Neural cell (in vitro differentiated cells): ENCODE measurements around the gene DHX34. TPM values are rescaled to one million over a fixed set of nuclear protein-coding genes. Genes with fewer than 3 reads are reported as not detected.

ENCODE experiments used
- H2AFZ ChIP-seq: fragments of 200-600, 300-800 bp; sonication (generic), shearing (Covaris generic); 2 replicates; pipeline ENCODE4 v1.6.0; 2014; ENCODE audit warnings: low read depth, mild to moderate bottlenecking, antibody characterized with exemption, low read length, moderate library complexity
- H3F3A ChIP-seq: fragments of 200-600 bp; shearing (Covaris generic); 2 replicates; pipeline ENCODE4 v1.6.1; 2016; ENCODE audit warnings: mild to moderate bottlenecking, moderate library complexity, mixed read lengths, antibody characterized with exemption, low read length; ENCODE audit not compliant: insufficient read depth, poor library complexity, severe bottlenecking
- H3K27ac ChIP-seq: fragments of 200-600, 300-800 bp; sonication (generic), shearing (Covaris generic); 2 replicates; pipeline ENCODE4 v1.5.1; 2014; ENCODE audit warnings: mild to moderate bottlenecking, low read length, moderate library complexity
- H3K27me3 ChIP-seq: fragments of 300-800, 200-600 bp; sonication (generic), shearing (Covaris generic); 2 replicates; pipeline ENCODE4 v1.6.0; 2014; ENCODE audit warnings: mild to moderate bottlenecking, low read depth, low read length, moderate library complexity; ENCODE audit not compliant: insufficient read depth
- H3K36me3 ChIP-seq: fragments of 300-800, 200-600 bp; sonication (generic), shearing (Covaris generic); 2 replicates; pipeline ENCODE4 v1.5.1; 2014; ENCODE audit warnings: mild to moderate bottlenecking, antibody characterized with exemption, low read length, moderate library complexity; ENCODE audit not compliant: insufficient read depth
- H3K4me2 ChIP-seq: fragments of 300-800, 200-600 bp; sonication (generic), shearing (Covaris generic); 2 replicates; pipeline ENCODE4 v1.6.0; 2014; ENCODE audit warnings: mild to moderate bottlenecking, low read length
- H3K4me3 ChIP-seq: fragments of 300-800, 200-600 bp; sonication (generic), shearing (Covaris generic); 2 replicates; pipeline ENCODE4 v1.5.1; 2014; ENCODE audit warnings: mild to moderate bottlenecking, low read length, moderate library complexity
- H3K79me2 ChIP-seq: fragments of 200-600 bp; shearing (Covaris generic); replicated peaks from 2 replicates; pipeline ENCODE4 v1.6.0; 2014; ENCODE audit warnings: mild to moderate bottlenecking, low read length, moderate library complexity; ENCODE audit not compliant: insufficient read depth
- H3K9ac ChIP-seq: fragments of 300-800, 200-600 bp; sonication (generic), shearing (Covaris generic); 2 replicates; pipeline ENCODE4 v1.6.1; 2016; ENCODE audit warnings: mild to moderate bottlenecking, low read length, mixed read lengths
- H3K9me2 ChIP-seq: fragments of 200-600 bp; shearing (Covaris generic); 2 replicates; pipeline ENCODE4 v1.6.1; 2016; ENCODE audit warnings: mild to moderate bottlenecking, low read length, mixed read lengths; ENCODE audit not compliant: insufficient read depth
- H3K9me3 ChIP-seq: fragments of 200-600, 300-800 bp; sonication (generic), shearing (Covaris generic); 2 replicates; pipeline ENCODE4 v1.6.1; 2016; ENCODE audit warnings: mild to moderate bottlenecking, mixed run types, low read length, moderate library complexity, mixed read lengths
- H4K20me1 ChIP-seq: fragments of 200-600 bp; shearing (Covaris generic); 2 replicates; pipeline ENCODE4 v1.6.1; 2016; ENCODE audit warnings: mild to moderate bottlenecking, mixed run types; ENCODE audit not compliant: insufficient read depth
- EP300 ChIP-seq: fragments of 450-650 bp; conservative IDR thresholded peaks from 2 replicates; pipeline ENCODE4 v1.6.1; 2014; ENCODE audit warnings: antibody characterized with exemption, mild to moderate bottlenecking, moderate library complexity; ENCODE audit not compliant: poor library complexity, severe bottlenecking
- EZH2 ChIP-seq: fragments of 200-600, 300-800 bp; shearing (Covaris generic), sonication (generic); IDR thresholded peaks from 2 replicates; pipeline ENCODE4 v1.6.1; 2014; ENCODE audit warnings: antibody characterized with exemption, low read length, borderline replicate concordance, mild to moderate bottlenecking; ENCODE audit not compliant: insufficient read depth, poor library complexity, severe bottlenecking
- MXI1 ChIP-seq: fragments of 450-650 bp; conservative IDR thresholded peaks from 2 replicates; pipeline ENCODE4 v1.6.1; 2014; ENCODE audit warnings: antibody characterized with exemption, mild to moderate bottlenecking; ENCODE audit not compliant: poor library complexity, severe bottlenecking
- POLR2AphosphoS5 ChIP-seq: IDR thresholded peaks from 2 replicates; pipeline ENCODE4 v1.6.1; 2012
- RAD21 ChIP-seq: fragments of 450-650 bp; conservative IDR thresholded peaks from 2 replicates; pipeline ENCODE4 v1.6.1; 2014; ENCODE audit warnings: antibody characterized with exemption, mild to moderate bottlenecking, moderate library complexity
- REST ChIP-seq: IDR thresholded peaks from 2 replicates; pipeline ENCODE4 v1.6.1; 2012; ENCODE audit warnings: borderline replicate concordance
- SMC3 ChIP-seq: fragments of 450-650 bp; conservative IDR thresholded peaks from 2 replicates; pipeline ENCODE4 v1.6.1; 2014; ENCODE audit warnings: antibody characterized with exemption, mild to moderate bottlenecking, moderate library complexity; ENCODE audit not compliant: poor library complexity
- TAF1 ChIP-seq: IDR thresholded peaks from 2 replicates; pipeline ENCODE4 v1.6.1; 2012; ENCODE audit warnings: low read depth
- polyA plus RNA-seq: library from polyadenylated mRNA; depleted of rRNA; stranded (reverse); fragments of >200 nt; gene quantifications from 2 replicates; pipeline ENCODE4 v1.2.3, GENCODE V29; 2014
- TF ChIP-seq, protein P1 (sequence below): fragments of 450-650 bp; IDR thresholded peaks from 2 replicates; pipeline ENCODE4 v1.5.1; 2014; ENCODE audit warnings: antibody characterized with exemption, mild to moderate bottlenecking, moderate library complexity; ENCODE audit not compliant: poor library complexity, severe bottlenecking

The DHX34 gene
- polyA plus RNA-seq, 1 donor from 2014 or later: 11.7 TPM

DNA sequence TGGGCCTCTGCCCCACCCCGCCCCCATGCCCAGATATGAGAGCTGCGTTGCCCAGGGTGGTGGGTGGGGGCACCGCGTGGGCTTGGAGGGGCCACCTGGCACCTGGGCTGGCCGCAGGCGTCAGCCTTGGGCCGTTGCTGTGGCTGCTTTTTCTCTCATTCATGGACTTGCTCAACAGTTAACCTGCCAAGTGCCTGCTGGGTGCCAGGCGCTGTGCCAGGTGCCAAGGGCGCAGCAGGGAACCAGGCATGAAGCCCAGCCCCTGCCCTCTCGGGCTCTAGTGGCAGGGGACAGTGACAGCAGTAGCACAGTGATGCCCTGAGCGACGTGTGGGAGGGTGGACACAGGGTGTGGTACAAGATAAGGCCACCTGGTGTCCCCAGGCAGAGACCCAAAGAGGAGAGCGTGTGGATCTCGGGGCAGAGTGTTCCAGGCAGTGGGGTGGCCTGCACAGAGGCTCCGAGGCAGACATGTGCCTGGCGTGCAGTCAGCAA lies 28.1 kb downstream of the DHX34 start:
- Histone ChIP-seq H3K9me3 (no peaks in the 10 kb centered on the region), H3K79me2 (no peaks in the 10 kb centered on the region), H3K27ac (no peak overlapping the region), H3K9ac (no peak overlapping the region), H3K4me3 (no peak overlapping the region), H3K36me3 (no peaks in the 10 kb centered on the region), H3K27me3 (no peaks in the 10 kb centered on the region), H3F3A (no peaks in the 10 kb centered on the region), H3K9me2 (no peaks in the 10 kb centered on the region), H4K20me1 (no peaks in the 10 kb centered on the region), H3K4me2 (no peak overlapping the region), H2AFZ (no peak overlapping the region)
- TF ChIP-seq TAF1 (no peak), SMC3 (no peak), REST (no peak), EP300 (no peak), POLR2AphosphoS5 (no peak), RAD21 (no peak), MXI1 (no peak), EZH2 (no peak)
- TF ChIP-seq, protein P1, sequence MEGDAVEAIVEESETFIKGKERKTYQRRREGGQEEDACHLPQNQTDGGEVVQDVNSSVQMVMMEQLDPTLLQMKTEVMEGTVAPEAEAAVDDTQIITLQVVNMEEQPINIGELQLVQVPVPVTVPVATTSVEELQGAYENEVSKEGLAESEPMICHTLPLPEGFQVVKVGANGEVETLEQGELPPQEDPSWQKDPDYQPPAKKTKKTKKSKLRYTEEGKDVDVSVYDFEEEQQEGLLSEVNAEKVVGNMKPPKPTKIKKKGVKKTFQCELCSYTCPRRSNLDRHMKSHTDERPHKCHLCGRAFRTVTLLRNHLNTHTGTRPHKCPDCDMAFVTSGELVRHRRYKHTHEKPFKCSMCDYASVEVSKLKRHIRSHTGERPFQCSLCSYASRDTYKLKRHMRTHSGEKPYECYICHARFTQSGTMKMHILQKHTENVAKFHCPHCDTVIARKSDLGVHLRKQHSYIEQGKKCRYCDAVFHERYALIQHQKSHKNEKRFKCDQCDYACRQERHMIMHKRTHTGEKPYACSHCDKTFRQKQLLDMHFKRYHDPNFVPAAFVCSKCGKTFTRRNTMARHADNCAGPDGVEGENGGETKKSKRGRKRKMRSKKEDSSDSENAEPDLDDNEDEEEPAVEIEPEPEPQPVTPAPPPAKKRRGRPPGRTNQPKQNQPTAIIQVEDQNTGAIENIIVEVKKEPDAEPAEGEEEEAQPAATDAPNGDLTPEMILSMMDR: no peak

GRCh38 chr19:47377801-47378200 lies 28.7 kb downstream of the DHX34 start:
- H3K4me2 ChIP-seq: no peak overlapping the region
- H3F3A ChIP-seq: no peaks in the 10 kb centered on the region
- H3K27me3 ChIP-seq: no peaks in the 10 kb centered on the region
- no peaks in the 10 kb centered on the region for H3K36me3 ChIP-seq
- no peak overlapping the region for H2AFZ ChIP-seq
- no peak overlapping the region for H3K9ac ChIP-seq
- no peak overlapping the region for H3K4me3 ChIP-seq
- no peak overlapping the region for H3K27ac ChIP-seq
- TF ChIP-seq, protein P1: no peak
- TF ChIP-seq POLR2AphosphoS5 (no peak), RAD21 (no peak)
- H4K20me1 ChIP-seq: no peaks in the 10 kb centered on the region
- H3K79me2 ChIP-seq: no peaks in the 10 kb centered on the region
- no peaks in the 10 kb centered on the region for H3K9me2 ChIP-seq
- no peaks in the 10 kb centered on the region for H3K9me3 ChIP-seq
